ENCODE data around the gene NOLC1. TPM values are rescaled to one million over a fixed set of nuclear protein-coding genes. Genes with fewer than 3 reads are reported as not detected.

Gene NOLC1
- total and polyA plus RNA-seq, 10 of the 15 experiments (the other 5 are each of a cell fraction or from before 2014, with no cell fraction given), result 91.7 to 244 (median 128) TPM

- TF ChIP-seq FOS (IDR thresholded peaks at IDR 0.05; ENCODE audit: borderline replicate concordance, extremely low read depth, insufficient read length), result no peak
- no peak for TF ChIP-seq POLR2A (IDR thresholded peaks at IDR 0.05; ENCODE audit: low read depth, low read length)
- no peak for TF ChIP-seq CBFB (IDR thresholded peaks at IDR 0.05; ENCODE audit: low read depth)
- TF ChIP-seq NFXL1 (IDR thresholded peaks at IDR 0.05; ENCODE audit: borderline replicate concordance), result no peak
- TF ChIP-seq BACH1 (IDR thresholded peaks at IDR 0.05; ENCODE audit: borderline replicate concordance), result no peak
- no peak for TF ChIP-seq ESRRA (IDR thresholded peaks at IDR 0.05; ENCODE audit: low read length)
- TF ChIP-seq ZBED1 (IDR thresholded peaks at IDR 0.05; ENCODE audit: borderline replicate concordance), result no peak
These were observed 20.1 kb downstream of the NOLC1 start (continued) for GRCh38 chr10:102172288-102172687.

GRCh38 chr10:102175415-102175814 lies 23.2 kb downstream of the NOLC1 start:
- intact Hi-C loops (cut with micrococcal nuclease; ENCODE audit: unreplicated experiment) (no loop called here), in situ Hi-C loops (cut with MboI) (no loop called here)
- H3K27me3 ChIP-seq (replicated peaks in 1 of 2; ENCODE audit: control insufficient read depth in 2 of 2, insufficient read depth in 2 of 2, low read length in 1 of 2), result no peaks in the 10 kb centered on the region
- H3K79me2 ChIP-seq (ENCODE audit: control insufficient read depth, insufficient read depth, low read length), result no peaks in the 10 kb centered on the region
- no peak overlapping the region for H2AFZ ChIP-seq (ENCODE audit: control insufficient read depth, low read depth, low read length)
- no peak overlapping the region for H3K4me2 ChIP-seq (ENCODE audit: control insufficient read depth, insufficient read depth)
- ChIA-PET POLR2A (interaction anchor here (0.6 kb wide), 1 partner anchor 784 kb away, joined by 3 read pairs; no protein-coding TSS in a partner anchor), SMC1A (ENCODE audit: uncharacterized antibody, unreplicated experiment) (no interaction called here), CTCF (no interaction called here), RAD21 (ENCODE audit: unreplicated experiment) (interaction anchor here (0.6 kb wide), 1 partner anchor 209 kb away, joined by 4 read pairs; no protein-coding TSS in a partner anchor)
- H3K4me3 ChIP-seq, result no peak overlapping the region
- FAIRE-seq, result no peak
- H3K9me3 ChIP-seq (replicated peaks; ENCODE audit: control insufficient read depth, insufficient read depth, low read length), result no peaks in the 10 kb centered on the region
- H3K36me3 ChIP-seq (ENCODE audit: control insufficient read depth in 2 of 2, insufficient read depth in 2 of 2, low read length in 1 of 2), result no peaks in the 10 kb centered on the region
- 25% methylated on average over 4 of the region's 4 CpGs for WGBS (ENCODE audit: insufficient coverage, insufficient replicate concordance, low lambda C conversion rate, missing lambda C conversion rate)
- no peaks in the 10 kb centered on the region for H3K4me1 ChIP-seq (ENCODE audit: control insufficient read depth, insufficient read depth, low read length)
- no peak overlapping the region for H3K27ac ChIP-seq (ENCODE audit: control insufficient read depth, insufficient read depth)
- BruUV-seq (replicated peaks), result no TSS peak
- no peak for ATAC-seq
- H4K20me1 ChIP-seq (ENCODE audit: control insufficient read depth, insufficient read depth), result no peaks in the 10 kb centered on the region
- no peak for DNase-seq (ENCODE audit: low read depth, low spot score)
- no peak overlapping the region for H3K9ac ChIP-seq (ENCODE audit: control insufficient read depth, insufficient read depth, low read length)
- TF ChIP-seq ZBTB40 (IDR thresholded peaks at IDR 0.05; ENCODE audit: borderline replicate concordance) (no peak), BACH1 (IDR thresholded peaks at IDR 0.05; ENCODE audit: borderline replicate concordance) (no peak), TAF1 (IDR thresholded peaks at IDR 0.05; ENCODE audit: borderline replicate concordance, low read depth, low read length) (no peak), BCL11A (IDR thresholded peaks at IDR 0.05; ENCODE audit: low read depth, low read length) (no peak), CHD4 (IDR thresholded peaks at IDR 0.05) (no peak), ZNF687 (IDR thresholded peaks at IDR 0.05) (no peak), PAX8 (IDR thresholded peaks at IDR 0.05) (no peak), RELA (IDR thresholded peaks at IDR 0.05; ENCODE audit: borderline replicate concordance, partially characterized antibody) (no peak), IRF4 (IDR thresholded peaks at IDR 0.05; ENCODE audit: low read depth, low read length) (no peak), RCOR1 (conservative IDR thresholded peaks at IDR 0.05; ENCODE audit: low read depth, low read length) (no peak), SMC3 (IDR thresholded peaks at IDR 0.05; ENCODE audit: borderline replicate concordance, low read length) (no peak), PML (IDR thresholded peaks at IDR 0.05; ENCODE audit: low read length) (no peak), ZNF207 (IDR thresholded peaks at IDR 0.05; ENCODE audit: borderline replicate concordance) (no peak)
